GM12873 (cell line): ENCODE data around the gene AKT2.

ENCODE experiments used
- TF ChIP-seq, protein P1 (sequence below): IDR thresholded peaks from 2 replicates; pipeline ENCODE4 v1.5.1; 2012; ENCODE audit warnings: low read depth, mild to moderate bottlenecking, moderate library complexity, low read length, control low read depth; ENCODE audit not compliant: insufficient read depth; ENCODE audit errors: missing control alignments

AKT2 gene

DNA sequence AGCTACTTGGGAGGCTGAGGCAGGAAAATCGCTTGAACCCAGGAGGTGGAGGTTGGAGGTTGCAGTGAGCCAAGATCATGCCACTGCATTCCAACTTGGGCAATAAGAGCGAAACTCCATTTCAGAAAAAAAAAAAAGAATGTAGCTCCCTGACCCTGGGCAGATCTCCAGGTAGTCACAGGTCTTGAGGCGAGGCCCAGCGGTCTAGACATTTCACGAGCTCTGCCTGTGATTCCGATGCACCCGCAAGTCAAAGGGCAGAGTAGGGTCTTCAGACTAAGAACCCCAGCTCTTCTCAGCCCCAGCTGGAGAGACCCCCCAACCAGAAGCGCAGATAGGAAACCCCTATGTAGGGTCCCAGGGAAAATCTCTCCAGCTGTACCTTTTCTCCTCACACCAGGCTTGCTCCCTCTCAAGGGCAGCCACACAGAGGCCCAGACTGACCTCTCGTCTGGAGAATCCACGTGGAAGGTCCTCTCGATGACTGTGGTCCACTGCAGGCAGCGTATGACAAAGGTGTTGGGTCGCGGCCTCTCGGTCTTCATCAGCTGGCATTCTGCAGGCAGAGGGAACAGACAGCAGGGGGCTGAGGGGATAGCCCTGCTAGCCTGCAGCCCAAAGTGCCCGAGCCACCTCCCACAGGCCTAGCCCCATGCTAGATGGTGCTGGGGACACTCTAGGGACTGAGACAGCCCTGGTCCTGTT, 30.3 kb downstream of the AKT2 start:
- TF ChIP-seq, protein P1, sequence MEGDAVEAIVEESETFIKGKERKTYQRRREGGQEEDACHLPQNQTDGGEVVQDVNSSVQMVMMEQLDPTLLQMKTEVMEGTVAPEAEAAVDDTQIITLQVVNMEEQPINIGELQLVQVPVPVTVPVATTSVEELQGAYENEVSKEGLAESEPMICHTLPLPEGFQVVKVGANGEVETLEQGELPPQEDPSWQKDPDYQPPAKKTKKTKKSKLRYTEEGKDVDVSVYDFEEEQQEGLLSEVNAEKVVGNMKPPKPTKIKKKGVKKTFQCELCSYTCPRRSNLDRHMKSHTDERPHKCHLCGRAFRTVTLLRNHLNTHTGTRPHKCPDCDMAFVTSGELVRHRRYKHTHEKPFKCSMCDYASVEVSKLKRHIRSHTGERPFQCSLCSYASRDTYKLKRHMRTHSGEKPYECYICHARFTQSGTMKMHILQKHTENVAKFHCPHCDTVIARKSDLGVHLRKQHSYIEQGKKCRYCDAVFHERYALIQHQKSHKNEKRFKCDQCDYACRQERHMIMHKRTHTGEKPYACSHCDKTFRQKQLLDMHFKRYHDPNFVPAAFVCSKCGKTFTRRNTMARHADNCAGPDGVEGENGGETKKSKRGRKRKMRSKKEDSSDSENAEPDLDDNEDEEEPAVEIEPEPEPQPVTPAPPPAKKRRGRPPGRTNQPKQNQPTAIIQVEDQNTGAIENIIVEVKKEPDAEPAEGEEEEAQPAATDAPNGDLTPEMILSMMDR = no peak

DNA sequence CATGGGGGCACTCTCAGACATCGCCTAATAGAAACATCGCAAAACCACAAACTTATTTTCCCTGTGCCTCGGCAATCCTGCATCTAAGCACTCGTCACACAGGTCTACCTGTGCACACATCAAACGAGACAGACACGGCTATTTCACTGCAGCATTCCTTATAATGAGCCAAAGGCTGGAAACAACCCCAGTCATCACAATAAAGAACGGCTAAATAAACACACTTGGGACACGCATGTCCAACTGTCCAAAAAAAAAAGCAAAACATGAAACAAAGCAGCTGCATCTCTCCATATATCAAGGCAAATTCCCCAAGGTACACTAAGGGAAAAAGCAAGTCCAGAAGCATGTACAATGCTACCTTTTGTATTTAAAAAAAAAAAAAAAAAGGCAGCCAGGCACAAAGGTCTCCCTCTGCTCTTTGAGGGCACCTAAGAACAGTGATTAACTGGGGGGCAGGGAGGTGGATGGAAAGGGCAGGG, 31.5 kb downstream of the AKT2 start:
- TF ChIP-seq, protein P1 = no peak

DNA sequence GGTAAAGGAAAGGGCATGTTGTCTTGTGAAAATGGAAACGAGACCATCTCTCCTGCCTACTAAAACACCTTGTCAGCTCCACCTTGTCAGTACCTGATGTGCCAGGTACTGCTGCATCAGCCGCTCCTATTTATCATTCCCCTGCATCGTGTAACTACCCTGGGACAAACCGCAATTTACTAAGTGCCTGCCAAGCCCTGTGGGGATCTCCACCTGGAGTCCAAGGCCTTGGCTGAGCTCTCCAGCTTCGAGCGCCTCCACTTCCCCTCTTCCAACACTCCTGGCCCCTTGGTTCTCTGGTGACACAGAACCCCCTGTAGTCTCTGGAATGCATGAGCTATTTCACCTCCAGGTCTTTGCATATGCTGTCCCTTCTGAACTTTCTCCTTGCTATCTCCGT, 32.8 kb downstream of the AKT2 start:
- TF ChIP-seq, protein P1 = no peak

DNA sequence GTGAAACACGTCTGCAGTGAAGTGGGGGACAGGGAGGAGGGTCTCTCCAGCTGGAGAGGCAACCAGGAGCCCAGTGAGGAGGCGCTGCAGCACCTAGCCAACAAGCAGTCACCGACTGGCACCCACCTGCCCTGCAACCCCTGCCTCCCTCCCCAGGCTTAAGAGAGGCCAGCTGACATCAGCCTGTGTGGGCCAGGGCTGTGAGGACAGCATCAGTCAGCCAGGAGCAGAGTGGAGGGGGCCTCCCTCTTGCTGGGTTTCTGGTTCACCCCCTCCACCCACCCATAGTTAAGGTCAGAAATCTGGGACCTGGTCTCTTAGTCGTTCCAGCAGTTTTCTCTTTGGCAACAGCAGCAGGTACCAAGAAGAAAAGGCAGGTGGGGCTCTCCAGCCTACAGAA, 33.2 kb downstream of the AKT2 start:
- TF ChIP-seq, protein P1 = no peak

DNA sequence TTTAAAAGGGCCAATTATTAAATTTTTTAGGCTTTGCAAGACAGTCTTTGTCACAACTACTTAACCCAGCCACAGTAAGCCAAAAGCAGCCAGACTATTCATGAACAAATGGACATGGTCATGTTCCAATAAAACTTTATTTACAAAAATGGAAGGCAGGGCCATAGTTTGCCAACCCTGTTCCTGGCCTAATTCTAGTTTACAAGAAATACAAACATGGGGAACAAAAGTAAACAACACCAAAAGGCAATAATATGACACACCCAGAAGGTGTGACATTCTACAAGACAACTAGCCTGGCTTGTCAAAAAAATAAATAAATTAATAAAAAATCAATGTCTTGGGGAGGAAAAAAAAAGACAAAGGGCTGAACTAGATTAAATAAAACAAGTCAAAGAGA, 33.9 kb downstream of the AKT2 start:
- TF ChIP-seq, protein P1 = no peak

DNA sequence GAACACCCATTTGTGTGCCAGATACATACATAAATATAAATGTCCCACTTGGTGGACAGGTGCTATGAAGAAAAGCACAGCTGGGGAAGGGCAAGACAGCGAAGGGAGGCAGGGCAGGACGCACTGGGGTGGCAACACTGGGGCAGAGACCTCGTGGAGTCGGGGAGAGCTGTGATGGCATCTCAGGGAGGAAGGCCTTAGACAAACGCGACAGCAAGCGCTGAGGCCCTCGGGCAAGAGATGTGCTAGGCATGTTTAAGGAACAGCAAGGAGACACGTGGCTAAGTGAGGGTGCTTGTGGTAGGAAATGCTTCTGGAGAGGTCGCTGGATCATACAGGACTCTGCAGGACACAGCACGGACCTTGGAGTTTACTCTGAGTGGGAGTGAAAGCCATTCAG, 35.4 kb downstream of the AKT2 start:
- TF ChIP-seq, protein P1 = no peak

DNA sequence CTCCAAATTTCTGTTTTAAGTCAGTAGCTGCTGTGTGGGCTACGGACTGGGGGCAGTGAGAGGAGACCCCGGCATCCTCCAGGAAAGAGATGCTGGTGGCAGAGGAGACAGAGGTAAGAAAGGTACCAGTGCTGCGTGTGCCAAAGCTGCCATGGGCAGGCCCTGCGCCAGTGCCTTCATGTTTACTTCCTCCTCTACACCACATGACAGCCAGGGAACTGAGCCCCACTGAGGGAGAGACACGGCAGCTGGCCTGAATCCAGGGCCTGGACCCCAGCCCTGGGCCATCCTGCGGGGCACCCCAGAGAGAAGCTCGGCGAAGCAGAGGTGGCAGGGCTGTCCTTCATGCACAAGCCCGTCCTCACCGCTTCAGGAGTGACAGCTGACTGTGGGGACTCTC, 35.9 kb downstream of the AKT2 start:
- TF ChIP-seq, protein P1 = no peak
